Measurements from ENCODE around the gene POLR2E. TPM values are rescaled to one million over a fixed set of nuclear protein-coding genes. Genes with fewer than 3 reads are reported as not detected.

POLR2E gene
- total RNA-seq, 1 donor from 2014 or later, result 178 TPM

DNA sequence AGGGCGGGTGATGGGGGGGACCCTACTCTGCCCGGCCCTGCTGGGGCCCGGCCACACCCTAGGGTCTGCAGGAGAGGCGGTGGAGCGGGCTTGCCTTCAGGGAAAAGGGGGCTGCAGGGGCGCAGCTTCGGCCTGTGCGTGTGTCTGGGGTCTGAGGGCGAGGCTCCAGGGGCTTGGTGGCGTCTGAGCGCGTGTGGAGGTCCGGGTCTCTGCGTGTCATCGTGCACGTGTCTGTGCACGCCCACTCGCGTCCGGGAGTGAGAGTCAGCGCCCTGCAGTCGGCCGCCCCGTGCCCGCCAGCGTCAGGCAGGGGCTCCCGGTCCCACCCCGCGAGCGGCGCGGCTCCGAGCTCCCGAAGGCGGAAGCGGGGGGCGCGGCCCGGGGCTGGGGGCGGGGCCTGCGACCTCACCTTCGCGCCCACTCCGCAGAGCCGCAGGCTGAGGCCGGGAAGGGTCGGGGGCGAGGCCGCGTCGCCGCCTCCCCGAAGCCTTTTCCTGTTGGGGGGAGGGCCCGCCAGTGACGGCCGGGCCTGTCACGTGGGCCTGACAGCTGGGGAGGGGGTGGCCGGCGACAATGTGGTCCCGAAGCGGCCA is 28.3 kb downstream of the POLR2E start, which contains the start of gene ARHGAP45:
Gene ARHGAP45, plus strand, starts transcription at position 420 of the 593 bp plus-strand sequence. CDS start 239 bp downstream, outside the sequence.
- intact Hi-C loops (cut with micrococcal nuclease), result no loop called here

DNA sequence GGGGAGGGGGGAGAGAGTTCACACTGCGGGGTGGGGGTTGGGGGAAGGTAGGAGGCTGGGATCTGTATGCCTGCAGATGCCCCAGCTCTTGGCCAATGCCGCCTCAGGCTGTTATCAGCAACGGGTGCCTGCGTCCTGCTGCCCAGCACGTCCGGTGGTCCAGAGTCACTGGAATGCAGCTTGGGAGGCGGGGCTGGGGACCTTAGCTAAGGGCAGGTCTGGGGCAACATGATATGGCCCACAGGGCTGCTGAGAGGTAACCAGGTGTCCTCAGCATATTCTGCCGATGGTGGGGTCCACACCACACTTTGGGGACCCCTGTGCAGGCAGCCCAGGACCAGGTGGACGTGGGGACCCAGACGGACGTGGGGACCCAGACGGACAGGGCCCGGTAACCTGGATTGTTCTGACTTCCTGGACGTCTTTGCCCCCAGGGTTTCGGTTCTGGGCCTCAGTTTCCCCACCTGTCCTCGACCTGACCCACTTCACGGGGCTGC is 28.9 kb downstream of the POLR2E start:
- intact Hi-C loops (cut with micrococcal nuclease), result no loop called here

DNA sequence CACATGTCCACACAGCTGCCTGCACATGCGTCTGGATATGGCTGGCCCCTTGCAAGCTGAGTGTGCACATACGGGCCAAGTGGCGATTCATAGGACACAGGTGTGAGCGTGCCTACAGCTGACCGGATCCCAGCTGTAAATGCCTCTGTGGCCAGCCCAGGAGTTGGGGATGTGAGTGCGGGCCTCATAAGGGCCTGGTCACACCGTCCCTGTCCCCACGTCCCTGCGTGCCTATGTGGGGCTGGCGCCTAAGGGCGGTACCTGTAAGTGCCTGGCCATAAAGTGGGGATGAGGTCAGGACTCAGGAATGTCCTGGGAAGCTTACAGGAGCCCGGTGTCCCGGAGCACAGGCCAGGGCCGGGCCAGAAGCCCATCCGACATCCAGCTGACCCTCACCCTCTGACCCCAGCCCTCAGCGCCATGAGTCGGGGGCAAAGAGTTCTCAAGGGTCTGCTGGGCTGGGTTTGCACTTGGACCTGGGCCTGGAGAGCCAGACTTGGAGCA is 29.5 kb downstream of the POLR2E start:
- intact Hi-C loops (cut with micrococcal nuclease), result no loop called here

- intact Hi-C loops (cut with micrococcal nuclease), result no loop called here
Measured at GRCh38 chr19:1064661-1065605, 30.2 kb downstream of the POLR2E start.

DNA sequence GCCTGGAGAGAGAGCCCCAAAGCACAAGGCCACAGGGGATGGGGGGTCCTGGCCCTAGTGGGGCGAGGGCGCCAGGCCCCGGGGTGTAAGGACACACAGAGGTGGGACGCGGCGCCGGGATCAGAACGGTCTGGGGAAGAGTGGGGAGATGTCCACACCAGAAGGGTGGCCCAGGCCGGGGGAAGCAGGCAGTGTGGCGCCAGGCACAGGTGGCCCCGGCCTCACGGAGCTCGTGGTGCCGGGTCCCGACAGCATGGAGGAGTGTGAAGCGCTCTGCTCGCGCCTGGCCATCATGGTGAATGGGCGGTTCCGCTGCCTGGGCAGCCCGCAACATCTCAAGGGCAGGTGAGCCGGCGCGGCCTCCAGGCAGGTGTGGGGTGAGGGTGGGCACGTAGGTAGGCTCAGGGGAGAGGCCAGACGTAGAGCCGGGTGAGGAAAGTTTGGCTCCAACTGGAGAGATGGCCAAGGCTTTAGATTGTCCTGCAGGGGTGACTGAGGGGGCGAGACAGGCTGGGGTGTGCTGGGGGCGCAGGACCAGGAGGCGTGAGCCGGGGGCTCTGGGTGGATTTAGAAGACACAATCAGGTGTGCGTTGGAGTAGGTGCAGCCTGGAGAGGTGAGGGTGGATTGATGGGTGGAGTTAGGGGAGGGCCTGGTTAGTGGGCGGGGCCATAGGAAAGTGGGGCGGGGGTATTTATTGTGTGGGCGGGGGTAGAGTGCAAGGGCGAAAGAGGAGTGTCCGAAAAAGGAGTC is 31.1 kb downstream of the POLR2E start:
- intact Hi-C loops (cut with micrococcal nuclease), result no loop called here

- intact Hi-C loops (cut with micrococcal nuclease), result no loop called here
Measured at GRCh38 chr19:1063030-1063908, 31.9 kb downstream of the POLR2E start.

DNA sequence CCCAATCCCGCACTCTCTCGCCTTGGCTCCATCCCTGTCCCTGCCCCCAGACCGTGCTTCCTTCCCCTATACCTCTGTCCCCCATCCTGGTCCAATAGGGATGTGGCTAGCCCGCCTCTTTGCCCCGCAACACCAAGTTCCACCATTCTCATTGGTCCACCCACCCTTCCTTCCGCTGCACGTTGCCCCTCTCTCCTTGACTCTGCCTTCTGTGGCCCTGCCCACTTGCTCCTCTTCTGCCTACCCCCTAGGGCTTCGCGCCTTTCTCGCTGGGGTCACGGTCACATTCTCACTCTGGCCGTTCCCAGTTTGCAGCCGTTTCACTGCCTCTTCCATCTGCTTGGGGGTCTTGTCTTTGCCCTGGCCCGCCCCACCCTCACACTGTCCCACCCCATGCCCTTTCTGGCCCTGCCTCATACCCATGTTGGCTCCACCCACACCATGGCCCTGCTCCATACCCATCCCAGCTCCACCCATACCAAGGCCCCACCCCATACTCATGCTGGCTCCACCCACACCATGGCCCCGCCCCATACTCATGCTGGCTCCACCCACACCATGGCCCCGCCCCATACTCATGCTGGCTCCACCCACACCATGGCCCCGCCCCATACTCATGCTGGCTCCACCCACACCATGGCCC is 32.7 kb downstream of the POLR2E start:
- intact Hi-C loops (cut with micrococcal nuclease), result no loop called here

DNA sequence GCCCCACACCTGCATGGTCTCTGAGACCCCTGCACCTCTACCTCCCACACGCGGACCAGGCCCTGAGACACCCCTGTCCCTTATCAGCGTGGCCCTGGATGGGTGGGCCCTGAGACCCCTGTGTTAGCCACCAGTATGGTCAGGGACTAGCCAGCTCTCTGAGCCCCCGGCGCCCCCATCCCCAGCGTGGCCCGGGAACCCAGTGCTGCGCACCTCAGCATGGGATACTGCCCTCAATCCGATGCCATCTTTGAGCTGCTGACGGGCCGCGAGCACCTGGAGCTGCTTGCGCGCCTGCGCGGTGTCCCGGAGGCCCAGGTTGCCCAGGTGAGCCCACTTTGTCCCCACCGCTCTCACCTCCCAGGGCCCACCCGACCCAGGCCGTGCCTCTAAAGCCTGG is 33.2 kb downstream of the POLR2E start:
- intact Hi-C loops (cut with micrococcal nuclease), result no loop called here

GRCh38 chr19:1060689-1061088 is 34.5 kb downstream of the POLR2E start:
- intact Hi-C loops (cut with micrococcal nuclease), result no loop called here

- intact Hi-C loops (cut with micrococcal nuclease), result no loop called here
Measured at GRCh38 chr19:1058112-1058511, 37.1 kb downstream of the POLR2E start.

GRCh38 chr19:1057176-1057855 is 37.9 kb downstream of the POLR2E start:
- intact Hi-C loops (cut with micrococcal nuclease), result no loop called here

DNA sequence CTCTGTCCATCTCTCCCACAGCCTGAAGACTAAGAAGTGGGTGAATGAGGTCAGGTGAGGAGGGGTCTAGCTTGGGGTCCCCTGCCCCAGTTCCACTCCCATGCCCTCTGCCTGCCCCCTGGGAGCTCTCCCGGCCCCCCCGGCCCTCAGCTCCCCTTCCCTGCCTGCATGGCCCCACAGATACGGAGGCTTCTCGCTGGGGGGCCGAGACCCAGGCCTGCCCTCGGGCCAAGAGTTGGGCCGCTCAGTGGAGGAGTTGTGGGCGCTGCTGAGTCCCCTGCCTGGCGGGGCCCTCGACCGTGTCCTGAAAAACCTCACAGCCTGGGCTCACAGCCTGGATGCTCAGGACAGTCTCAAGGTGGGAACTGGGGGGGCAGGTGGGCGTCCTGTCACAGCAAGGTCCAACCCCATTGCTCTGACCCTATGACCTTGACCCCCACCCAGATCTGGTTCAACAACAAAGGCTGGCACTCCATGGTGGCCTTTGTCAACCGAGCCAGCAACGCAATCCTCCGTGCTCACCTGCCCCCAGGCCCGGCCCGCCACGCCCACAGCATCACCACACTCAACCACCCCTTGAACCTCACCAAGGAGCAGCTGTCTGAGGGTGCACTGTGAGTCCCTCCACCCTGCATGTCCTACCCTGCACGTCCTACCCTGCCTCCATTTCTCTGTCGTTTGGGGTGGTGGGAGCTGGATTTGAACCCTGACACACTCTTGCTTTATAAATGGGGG is 39.1 kb downstream of the POLR2E start:
- intact Hi-C loops (cut with micrococcal nuclease), result no loop called here

DNA sequence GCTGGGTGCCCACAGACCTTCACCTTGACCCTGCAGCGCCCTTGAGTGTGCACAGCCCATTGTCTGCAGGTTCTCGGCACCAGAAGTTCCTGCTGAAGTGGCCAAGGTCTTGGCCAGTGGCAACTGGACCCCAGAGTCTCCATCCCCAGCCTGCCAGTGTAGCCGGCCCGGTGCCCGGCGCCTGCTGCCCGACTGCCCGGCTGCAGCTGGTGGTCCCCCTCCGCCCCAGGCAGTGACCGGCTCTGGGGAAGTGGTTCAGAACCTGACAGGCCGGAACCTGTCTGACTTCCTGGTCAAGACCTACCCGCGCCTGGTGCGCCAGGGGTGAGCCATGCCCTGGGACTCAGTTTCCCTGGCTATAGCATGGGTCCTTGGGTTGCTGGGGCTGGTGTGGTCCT is 40.1 kb downstream of the POLR2E start:
- intact Hi-C loops (cut with micrococcal nuclease), result no loop called here

DNA sequence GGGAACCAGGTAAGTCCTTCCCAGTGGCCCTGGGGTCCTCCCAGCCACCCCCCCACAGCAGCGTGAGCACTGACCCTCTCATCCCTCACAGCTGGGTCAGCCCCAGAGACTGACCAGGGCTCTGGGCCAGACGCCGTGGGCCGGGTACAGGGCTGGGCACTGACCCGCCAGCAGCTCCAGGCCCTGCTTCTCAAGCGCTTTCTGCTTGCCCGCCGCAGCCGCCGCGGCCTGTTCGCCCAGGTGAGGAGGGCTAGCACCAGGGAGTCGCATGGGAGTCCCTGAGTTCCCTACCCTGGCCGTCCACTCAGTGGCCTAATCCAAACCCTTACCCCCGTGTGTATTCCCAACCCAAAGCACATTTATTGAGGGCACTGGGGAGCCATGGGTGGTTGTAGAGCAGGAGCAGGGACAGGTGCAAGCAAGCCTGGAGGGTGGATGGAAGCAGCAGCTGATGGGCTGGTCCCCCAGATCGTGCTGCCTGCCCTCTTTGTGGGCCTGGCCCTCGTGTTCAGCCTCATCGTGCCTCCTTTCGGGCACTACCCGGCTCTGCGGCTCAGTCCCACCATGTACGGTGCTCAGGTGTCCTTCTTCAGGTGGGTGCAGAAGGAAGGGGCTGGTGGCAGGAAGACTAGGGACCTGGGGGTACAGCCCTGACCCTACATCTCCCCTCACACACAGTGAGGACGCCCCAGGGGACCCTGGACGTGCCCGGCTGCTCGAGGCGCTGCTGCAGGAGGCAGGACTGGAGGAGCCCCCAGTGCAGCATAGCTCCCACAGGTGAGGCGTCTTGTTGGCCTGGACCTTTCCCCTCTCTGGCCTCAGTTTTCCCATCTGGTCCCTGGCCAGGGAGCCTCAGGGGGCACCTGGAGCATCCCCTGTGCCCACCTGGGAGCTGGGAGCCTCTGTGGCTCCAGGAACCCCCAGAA is 40.8 kb downstream of the POLR2E start:
- intact Hi-C loops (cut with micrococcal nuclease), result no loop called here

DNA sequence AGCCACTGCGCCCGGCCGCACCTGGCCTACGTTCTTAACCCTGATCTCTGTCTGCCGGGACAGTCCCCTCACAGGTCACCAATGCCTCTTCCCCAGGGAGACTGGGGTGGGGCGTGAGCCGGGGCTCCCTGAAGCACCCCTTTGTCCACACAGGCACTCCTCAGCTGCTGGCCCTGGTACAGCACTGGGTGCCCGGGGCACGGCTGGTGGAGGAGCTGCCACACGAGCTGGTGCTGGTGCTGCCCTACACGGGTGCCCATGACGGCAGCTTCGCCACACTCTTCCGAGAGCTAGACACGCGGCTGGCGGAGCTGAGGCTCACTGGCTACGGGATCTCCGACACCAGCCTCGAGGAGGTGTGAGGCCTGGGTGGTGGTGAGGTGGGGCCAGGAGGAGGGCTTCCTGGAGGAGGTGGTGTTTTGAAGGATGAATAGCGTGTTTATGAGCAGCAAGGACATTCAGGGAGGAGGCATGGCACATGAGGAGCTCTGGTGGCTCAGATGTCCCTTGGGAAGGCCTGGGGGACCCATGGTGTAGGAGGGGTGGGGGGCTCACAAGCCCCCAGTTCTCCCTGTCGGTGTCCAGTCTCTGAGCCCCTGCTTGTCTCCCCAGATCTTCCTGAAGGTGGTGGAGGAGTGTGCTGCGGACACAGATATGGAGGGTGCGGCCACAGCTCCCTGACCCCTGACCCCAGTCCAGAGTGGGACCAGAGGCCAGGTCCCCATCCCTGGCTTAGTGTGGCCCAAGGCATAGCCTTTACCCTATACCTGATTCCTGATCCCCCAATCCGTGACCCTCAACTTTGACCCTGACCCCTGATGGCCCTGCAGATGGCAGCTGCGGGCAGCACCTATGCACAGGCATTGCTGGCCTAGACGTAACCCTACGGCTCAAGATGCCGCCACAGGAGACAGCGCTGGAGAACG is 41.7 kb downstream of the POLR2E start:
- intact Hi-C loops (cut with micrococcal nuclease), result no loop called here

DNA sequence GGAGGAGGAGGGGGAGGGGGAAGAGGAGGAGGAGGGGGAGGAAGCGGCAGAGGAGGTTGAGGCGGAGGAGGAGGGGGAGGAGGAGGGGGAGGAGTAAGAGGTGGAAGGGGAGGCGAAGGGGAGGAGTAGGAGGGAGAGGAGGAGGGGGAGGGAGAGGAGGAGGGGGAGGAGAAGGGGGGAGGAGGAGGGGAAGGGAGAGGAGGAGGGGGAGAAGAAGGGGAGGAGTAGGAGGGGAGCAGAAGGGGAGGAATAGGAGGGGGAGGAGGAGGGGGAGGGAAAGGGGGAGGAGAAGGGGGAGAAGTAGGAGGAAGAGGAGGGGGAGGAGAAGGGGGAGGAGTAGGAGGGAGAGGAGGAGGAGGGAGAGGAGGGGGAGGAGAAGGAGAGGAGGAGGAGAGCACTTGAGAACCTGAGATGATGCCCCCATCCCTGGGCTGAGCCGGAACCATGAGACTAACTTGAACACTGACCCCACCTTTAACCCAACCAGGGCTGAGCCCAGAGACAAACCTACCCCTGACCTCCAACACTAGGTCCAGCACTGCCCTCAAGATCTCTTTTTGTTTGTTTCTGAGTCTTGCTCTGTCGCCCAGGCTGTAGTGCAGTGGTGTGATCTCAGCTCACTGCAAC is 42.7 kb downstream of the POLR2E start:
- intact Hi-C loops (cut with micrococcal nuclease), result no loop called here
